NCI-H2107 (cell line): Measurements from ENCODE around the gene BACE1-AS.
"Not testable (repeated sequence)": the region's sequence is repeated elsewhere in the genome, so short reads cannot be mapped to it uniquely, and the experiment has no call there.

ENCODE experiments used
- DNase-seq: peaks from one replicate; lab custom pipeline; 2025; lab: John Stamatoyannopoulos, UW

BACE1-AS gene

GRCh38 chr11:117327255-117327566 lies 36.1 kb downstream of the BACE1-AS start:
- not testable (repeated sequence) for DNase-seq

- DNase-seq = peak; percentile 89
Measured at GRCh38 chr11:117327567-117328374, 36.6 kb downstream of the BACE1-AS start, which contains the start of gene CEP164. Gene CEP164, plus strand, starts transcription at chr11:117327854. Its CDS starts 10,733 bp downstream, at chr11:117338587.

GRCh38 chr11:117328375-117329010 lies 37.3 kb downstream of the BACE1-AS start:
- no peak for DNase-seq

GRCh38 chr11:117332843-117333242 lies 41.7 kb downstream of the BACE1-AS start:
- no peak for DNase-seq

GRCh38 chr11:117333917-117334316 lies 42.8 kb downstream of the BACE1-AS start:
- DNase-seq = no peak

- DNase-seq = no peak
Measured at GRCh38 chr11:117334896-117335295, 43.8 kb downstream of the BACE1-AS start.

- DNase-seq = no peak
Measured at GRCh38 chr11:117335399-117335798, 44.3 kb downstream of the BACE1-AS start.

- DNase-seq = no peak
Measured at GRCh38 chr11:117337076-117337475, 45.9 kb downstream of the BACE1-AS start.
